Measurements from ENCODE around the gene METRN. TPM values are rescaled to one million over a fixed set of nuclear protein-coding genes. Genes with fewer than 3 reads are reported as not detected.

The METRN gene
- total RNA-seq, 2 experiments from 2014 or later, result 8.2 to 11.0 TPM

DNA sequence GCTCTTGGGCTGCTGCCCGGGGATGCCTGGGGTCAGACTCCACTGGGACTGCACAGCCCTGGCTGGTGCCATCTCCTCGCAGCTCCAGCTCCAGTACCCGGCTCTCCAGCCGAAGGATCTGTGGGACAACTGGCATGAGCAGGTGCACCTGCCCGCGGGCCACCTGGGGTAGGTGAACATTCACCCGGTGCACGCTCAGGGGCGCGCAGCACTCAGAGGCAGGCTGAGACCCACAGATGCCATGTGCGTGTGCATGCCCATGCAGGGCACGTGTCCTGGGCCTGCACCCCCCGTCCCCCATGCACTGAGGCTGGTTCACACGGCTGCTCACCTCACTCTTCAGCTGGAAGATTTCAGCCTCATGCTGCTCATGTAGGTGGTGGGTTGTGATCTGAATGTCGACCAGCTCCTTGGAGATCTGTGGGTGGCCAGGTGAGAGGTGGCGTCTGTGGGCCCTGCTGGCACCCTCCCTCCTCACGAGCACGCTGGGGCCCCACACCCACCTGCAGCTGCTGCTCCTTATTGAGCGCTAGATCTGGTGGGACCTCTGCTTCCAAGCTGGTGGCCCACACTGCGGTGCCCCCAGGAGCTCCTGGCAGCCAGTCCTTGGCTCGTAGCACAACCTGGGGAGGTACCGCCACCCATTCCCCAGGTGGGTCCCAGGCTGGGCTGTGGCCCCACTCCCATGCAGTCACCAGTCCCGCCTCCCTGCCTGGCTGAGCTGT is 10.7 kb downstream of the METRN start:
- CTCF ChIA-PET, result interaction anchor here (0.8 to 2.5 kb wide), 3 partner anchors 9 to 16 kb away, joined by 3 to 14 read pairs (median 6); partner anchors contain the start of gene CIAO3
- DNase-seq, result no peak
- H3K27me3 Mint-ChIP-seq (ENCODE audit: low read depth), result no peaks in the 10 kb centered on the region
- no peaks in the 10 kb centered on the region for H3K36me3 Mint-ChIP-seq (ENCODE audit: low read depth)
- no peaks in the 10 kb centered on the region for H3K9me3 Mint-ChIP-seq
- H3K27ac Mint-ChIP-seq, result no peak overlapping the region
- peaks cover 4% of the 10 kb centered on the region for H3K4me1 Mint-ChIP-seq (ENCODE audit: low read depth)
- intact Hi-C loops (cut with micrococcal nuclease), result no loop called here
- peak overlapping the region; percentile 12 for H3K4me3 Mint-ChIP-seq

DNA sequence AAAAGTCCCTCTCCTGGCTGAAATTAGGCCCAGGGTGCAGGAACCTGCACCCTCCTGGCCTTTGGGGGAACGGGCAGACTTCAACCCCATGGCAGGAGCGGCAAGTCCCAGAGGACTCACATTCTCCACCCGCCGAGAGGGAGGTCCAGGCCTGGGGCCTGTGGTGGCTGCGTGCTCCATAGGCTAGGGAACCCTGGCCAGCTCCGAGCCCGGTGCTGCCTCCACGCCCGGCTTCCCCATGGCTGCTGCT is 11.2 kb downstream of the METRN start:
- Mint-ChIP-seq H3K27me3 (ENCODE audit: low read depth) (no peaks in the 10 kb centered on the region), H3K4me1 (ENCODE audit: low read depth) (peaks cover 4% of the 10 kb centered on the region), H3K4me3 (peak overlapping the region; percentile 64), H3K27ac (no peak overlapping the region), H3K9me3 (no peaks in the 10 kb centered on the region), H3K36me3 (ENCODE audit: low read depth) (no peaks in the 10 kb centered on the region)
- intact Hi-C loops (cut with micrococcal nuclease), result no loop called here
- CTCF ChIA-PET, result interaction anchor here (0.8 to 2.5 kb wide), 3 partner anchors 10 to 16 kb away, joined by 3 to 14 read pairs (median 3); no protein-coding TSS in a partner anchor
- DNase-seq, result no peak

DNA sequence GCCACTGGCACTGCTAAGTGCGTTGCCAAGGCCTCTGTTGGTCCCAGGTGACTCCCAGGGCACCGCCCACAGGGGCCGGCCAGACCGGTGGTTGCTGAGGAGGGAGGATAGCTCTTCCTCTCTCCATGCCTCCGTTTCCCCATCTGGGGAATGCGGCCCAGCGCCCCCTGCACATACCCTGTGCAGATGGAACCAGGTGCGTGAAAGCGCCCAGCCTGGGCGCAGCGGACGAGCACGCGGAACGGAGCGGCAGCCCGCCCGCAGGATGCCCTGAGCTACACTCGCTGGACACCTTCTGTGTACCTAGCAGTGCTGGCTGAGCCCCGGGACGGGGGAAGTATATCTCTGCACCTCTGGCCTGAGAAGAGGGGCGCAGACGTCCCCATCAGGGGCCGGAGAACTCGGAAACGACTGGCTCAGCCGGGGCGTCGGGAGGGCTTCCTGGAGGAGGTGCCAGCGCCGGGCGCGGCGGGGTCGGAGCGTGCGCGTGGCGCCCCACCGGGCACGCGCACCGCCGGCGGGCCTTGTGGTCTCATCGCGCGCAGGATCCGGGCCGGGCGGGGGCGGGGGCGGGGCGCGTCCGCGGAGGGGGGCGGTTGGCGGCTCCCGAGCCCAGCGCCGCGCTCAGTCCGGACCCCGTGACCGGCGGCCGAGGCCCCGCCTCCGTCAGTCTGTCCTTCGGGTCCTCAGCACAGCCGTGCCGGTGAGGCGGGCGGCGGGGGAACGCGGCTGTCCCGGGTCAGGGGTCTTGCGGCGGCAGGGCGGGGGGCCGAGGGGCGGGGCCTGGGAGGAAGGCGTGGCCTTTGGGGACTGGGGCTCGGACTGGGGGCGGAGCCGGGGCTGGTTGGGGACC is 11.7 kb downstream of the METRN start, which contains the start of the genes CCDC78 and HAGHL:
CCDC78 (minus strand) TSS at position 6 of the 853 bp plus-strand sequence. CDS start 76 bp downstream, outside the sequence.
HAGHL (plus strand) TSS at position 669 of the 853 bp plus-strand sequence. CDS start 404 bp downstream, outside the sequence.
- intact Hi-C loops (cut with micrococcal nuclease), result no loop called here
- peaks cover 4% of the 10 kb centered on the region for H3K4me1 Mint-ChIP-seq (ENCODE audit: low read depth)
- no peaks in the 10 kb centered on the region for H3K27me3 Mint-ChIP-seq (ENCODE audit: low read depth)
- no peaks in the 10 kb centered on the region for H3K36me3 Mint-ChIP-seq (ENCODE audit: low read depth)
- no peak within 1 kb of the TSS for H3K27ac Mint-ChIP-seq
- no peaks in the 10 kb centered on the region for H3K9me3 Mint-ChIP-seq
- CTCF ChIA-PET, result interaction anchor here (0.8 to 2.5 kb wide), 4 partner anchors 9 to 15 kb away, joined by 3 to 14 read pairs (median 3); no protein-coding TSS in a partner anchor
- peak within 1 kb of the TSS; percentile 64 for H3K4me3 Mint-ChIP-seq
- peak; percentile 50 for DNase-seq

DNA sequence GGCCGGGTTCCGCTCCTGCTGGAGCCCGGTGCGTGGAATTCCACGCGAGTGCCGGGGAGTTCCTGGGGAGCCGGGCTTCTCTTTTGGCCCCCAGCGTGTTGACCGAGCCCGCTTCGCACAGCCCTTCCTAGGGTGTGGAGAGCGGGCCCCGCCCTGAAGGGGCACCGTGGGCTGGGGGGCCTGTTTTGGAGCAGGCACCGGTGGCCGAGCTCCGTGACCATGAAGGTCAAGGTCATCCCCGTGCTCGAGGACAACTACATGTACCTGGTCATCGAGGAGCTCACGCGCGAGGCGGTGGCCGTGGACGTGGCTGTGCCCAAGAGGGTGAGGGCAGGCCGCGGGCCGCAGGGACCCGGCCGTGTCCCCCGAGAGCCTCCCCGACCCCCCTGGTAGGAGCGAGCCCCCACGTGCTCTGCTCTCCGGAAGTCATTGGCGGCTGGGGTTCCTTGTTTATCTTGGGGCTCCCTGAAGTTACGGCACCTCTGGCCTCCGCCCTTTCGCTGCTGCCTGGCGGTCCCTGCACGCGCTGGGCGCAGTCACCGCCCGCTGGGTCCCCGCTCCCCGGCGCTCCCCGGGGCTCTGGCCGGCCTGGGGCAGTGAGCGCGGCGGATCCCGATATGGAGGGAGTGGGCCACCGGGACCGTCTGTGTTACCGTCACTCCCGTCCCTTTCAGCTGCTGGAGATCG is 12.5 kb downstream of the METRN start:
- CTCF ChIA-PET, result interaction anchor here (1.2 to 1.5 kb wide), 2 partner anchors 8 to 14 kb away, joined by 3 read pairs; no protein-coding TSS in a partner anchor
- Mint-ChIP-seq H3K27me3 (ENCODE audit: low read depth) (no peaks in the 10 kb centered on the region), H3K4me1 (ENCODE audit: low read depth) (peaks cover 4% of the 10 kb centered on the region), H3K9me3 (no peaks in the 10 kb centered on the region), H3K36me3 (ENCODE audit: low read depth) (no peaks in the 10 kb centered on the region), H3K27ac (no peak overlapping the region), H3K4me3 (peak overlapping the region; percentile 57)
- intact Hi-C loops (cut with micrococcal nuclease), result no loop called here
- peak; percentile 37 for DNase-seq

DNA sequence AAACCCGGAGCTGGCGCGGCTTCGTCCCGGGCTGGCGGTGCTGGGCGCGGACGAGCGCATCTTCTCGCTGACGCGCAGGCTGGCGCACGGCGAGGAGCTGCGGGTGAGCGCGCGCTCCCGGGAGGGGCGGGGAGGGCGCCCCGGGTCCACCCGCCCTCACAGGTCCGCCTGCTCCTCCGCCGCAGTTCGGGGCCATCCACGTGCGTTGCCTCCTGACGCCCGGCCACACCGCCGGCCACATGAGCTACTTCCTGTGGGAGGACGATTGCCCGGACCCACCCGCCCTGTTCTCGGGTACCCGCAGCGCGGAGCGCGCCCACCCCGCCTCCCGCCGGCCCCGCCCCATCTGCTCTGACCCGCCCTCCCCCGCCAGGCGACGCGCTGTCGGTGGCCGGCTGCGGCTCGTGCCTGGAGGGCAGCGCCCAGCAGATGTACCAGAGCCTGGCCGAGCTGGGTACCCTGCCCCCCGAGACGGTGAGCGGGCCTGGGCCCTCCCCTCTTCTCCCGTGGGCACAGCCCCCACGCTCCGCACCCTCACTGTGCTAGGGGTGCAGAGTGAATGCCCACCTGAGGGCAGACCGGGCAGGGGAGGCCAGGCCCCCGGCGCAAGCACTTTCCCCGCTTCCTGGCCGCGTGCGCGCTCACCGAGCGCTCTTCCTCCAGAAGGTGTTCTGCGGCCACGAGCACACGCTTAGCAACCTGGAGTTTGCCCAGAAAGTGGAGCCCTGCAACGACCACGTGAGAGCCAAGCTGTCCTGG is 13.4 kb downstream of the METRN start:
- peak; percentile 48 for DNase-seq
- no peaks in the 10 kb centered on the region for H3K9me3 Mint-ChIP-seq
- H3K4me1 Mint-ChIP-seq (ENCODE audit: low read depth), result peaks cover 4% of the 10 kb centered on the region
- no peak overlapping the region for H3K27ac Mint-ChIP-seq
- CTCF ChIA-PET, result no interaction called here
- no peaks in the 10 kb centered on the region for H3K27me3 Mint-ChIP-seq (ENCODE audit: low read depth)
- intact Hi-C loops (cut with micrococcal nuclease), result no loop called here
- H3K4me3 Mint-ChIP-seq, result peak overlapping the region; percentile 42
- H3K36me3 Mint-ChIP-seq (ENCODE audit: low read depth), result peaks cover 2% of the 10 kb centered on the region

DNA sequence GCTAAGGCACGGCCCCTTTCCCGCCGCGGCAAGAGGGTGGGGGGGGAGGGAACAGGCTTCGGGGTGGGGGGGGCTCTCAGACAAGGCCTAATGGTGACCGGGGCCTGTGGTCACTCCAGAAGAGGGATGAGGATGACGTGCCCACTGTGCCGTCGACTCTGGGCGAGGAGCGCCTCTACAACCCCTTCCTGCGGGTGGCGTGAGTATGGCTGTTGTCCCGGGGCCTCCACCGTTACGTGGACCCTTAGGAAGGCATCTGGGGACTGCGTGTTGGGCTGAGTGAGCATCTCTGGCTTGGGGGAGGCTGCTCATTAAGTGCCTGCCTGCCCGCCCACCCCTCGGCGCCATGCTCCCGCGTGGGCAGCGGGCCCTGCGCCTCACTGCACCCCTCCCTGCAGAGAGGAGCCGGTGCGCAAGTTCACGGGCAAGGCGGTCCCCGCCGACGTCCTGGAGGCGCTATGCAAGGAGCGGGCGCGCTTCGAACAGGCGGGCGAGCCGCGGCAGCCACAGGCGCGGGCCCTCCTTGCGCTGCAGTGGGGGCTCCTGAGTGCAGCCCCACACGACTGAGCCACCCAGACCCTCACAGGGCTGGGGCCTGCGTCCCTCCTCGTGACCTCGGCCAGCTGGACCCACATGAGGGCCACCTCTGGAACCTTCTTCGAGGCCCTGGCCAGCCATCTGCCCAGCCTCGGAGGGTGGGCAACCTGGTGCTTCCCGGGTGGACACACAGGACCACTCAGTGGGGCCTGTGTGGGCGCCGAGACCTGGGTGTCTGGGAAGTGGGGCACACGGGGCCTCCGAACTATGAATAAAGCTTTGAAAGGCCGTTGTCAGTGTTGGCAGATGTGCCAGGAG is 14.2 kb downstream of the METRN start:
- Mint-ChIP-seq H3K27ac (no peak overlapping the region), H3K4me3 (peak overlapping the region; percentile 42), H3K27me3 (ENCODE audit: low read depth) (no peaks in the 10 kb centered on the region), H3K4me1 (ENCODE audit: low read depth) (peaks cover 2% of the 10 kb centered on the region), H3K36me3 (ENCODE audit: low read depth) (peaks cover 2% of the 10 kb centered on the region), H3K9me3 (no peaks in the 10 kb centered on the region)
- no peak for DNase-seq
- CTCF ChIA-PET, result interaction anchor here (0.7 kb wide), 1 partner anchor 9 kb away, joined by 3 read pairs; no protein-coding TSS in a partner anchor
- intact Hi-C loops (cut with micrococcal nuclease), result no loop called here

DNA sequence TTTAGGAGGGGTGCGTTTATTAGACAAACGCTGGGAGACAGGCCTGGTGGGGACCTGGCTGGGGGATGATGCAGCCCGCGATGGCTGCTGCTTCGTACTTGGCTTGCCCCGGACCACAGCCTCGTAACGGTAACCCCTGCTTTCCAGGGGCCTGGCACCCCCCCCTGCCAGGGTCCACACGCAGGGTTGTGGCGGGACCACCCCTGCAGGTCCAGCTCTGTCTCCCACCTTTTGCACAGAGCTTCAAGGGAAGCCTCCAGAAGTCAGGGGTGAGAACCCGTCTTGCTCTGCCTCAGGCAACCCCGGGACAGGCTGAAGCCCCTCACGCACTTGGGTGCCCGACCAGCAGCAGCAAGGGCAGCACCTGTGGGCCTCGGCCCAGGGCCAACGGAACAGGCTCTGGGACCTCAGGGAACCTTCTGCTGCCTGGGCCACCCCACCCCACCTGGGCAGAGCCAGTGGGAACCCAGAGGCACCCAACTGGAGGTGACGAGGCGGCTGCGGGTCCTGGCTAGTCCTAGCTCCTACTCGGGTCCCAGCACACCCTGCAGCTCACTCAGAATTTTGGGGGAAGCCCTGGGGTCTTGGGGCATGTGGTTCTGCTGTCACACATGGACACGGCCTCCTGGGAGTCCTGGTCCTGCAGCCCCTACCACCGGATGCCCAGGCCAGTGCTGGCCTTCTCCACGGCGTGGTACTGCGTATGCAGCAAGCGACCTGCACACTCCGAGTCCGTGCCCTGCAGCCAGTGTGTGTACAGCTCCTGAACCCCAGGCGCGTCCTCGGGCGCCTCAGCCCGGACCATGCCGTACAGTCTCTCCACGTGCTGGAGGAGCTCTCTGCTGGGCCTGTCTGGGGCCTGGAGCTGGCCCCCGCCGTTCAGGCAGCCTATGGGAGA is 15.1 kb downstream of the METRN start:
- Mint-ChIP-seq H3K27ac (no peak overlapping the region), H3K36me3 (ENCODE audit: low read depth) (peaks cover 5% of the 10 kb centered on the region), H3K27me3 (ENCODE audit: low read depth) (no peaks in the 10 kb centered on the region), H3K4me1 (ENCODE audit: low read depth) (peaks cover 2% of the 10 kb centered on the region), H3K9me3 (no peaks in the 10 kb centered on the region), H3K4me3 (no peak overlapping the region)
- no peak for DNase-seq
- CTCF ChIA-PET, result interaction anchor here (0.7 to 2.2 kb wide), 2 partner anchors 10 to 18 kb away, joined by 3 to 8 read pairs; no protein-coding TSS in a partner anchor
- intact Hi-C loops (cut with micrococcal nuclease), result no loop called here

DNA sequence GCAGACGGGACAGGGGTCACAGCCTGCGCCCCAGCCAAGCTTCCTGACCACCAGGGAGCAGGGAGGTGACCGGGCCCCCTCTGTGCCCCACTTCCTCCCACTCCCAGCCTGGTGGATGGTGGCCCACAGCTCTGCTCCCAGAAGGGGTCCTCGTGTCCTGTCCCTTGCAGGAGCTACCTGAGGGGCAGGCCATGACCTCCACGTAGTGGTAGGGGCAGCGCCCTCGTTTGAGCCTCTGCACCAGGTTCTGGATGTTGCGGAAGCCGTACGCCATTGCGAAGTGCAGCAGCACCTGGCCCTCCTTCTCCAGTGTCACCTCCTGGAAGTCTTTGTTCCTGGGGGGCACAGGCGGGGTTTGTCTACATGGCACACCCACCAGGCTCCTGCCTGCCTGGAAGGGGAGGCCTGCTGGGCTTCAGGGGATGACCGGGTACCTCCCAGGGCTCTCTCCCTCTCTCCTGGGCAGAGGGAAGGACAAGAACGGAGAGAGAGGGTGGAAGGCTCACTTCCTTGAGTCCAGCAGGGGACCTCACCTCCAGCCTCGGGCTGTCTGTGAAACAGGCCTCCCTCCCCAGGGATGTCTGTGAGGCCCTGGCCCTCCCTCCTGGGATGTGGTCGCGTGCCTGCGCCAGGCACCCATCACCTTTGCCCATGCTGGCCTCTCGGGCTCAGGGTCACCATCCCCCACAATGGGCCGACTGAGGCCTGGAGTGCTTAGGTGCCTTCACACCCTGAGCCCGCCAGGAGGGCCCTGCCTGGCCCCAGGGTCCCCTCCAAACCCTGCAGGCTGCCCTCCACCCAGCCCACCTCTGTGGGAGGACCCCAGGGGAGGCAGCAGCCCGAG is 16.0 kb downstream of the METRN start:
- intact Hi-C loops (cut with micrococcal nuclease), result no loop called here
- Mint-ChIP-seq H3K27me3 (ENCODE audit: low read depth) (no peaks in the 10 kb centered on the region), H3K27ac (no peak overlapping the region), H3K9me3 (no peaks in the 10 kb centered on the region), H3K4me3 (no peak overlapping the region), H3K36me3 (ENCODE audit: low read depth) (peaks cover 5% of the 10 kb centered on the region), H3K4me1 (ENCODE audit: low read depth) (peaks cover 8% of the 10 kb centered on the region)
- CTCF ChIA-PET, result interaction anchor here (2.2 kb wide), 1 partner anchor 19 kb away, joined by 8 read pairs; no protein-coding TSS in a partner anchor
- DNase-seq, result no peak

DNA sequence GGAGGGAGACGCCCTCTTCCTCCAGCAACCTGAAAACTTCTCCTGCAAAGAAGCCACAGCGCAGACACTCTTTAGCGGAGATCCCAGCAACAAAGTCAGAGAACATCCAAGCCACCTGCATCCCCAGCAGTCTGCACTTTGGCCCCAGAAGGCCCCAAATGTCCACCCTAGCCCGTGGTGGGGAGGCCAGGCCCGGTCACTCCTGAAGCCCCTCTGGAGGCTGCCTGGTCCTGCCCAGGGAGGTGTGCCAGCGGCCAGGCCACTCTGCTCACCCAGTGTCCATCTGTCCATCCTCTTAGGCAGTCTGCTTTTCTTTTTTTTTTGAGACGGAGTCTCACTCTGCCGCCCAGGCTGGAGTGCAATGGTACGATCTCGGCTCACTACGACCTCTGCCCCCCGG is 17.4 kb downstream of the METRN start:
- H3K9me3 Mint-ChIP-seq, result no peaks in the 10 kb centered on the region
- CTCF ChIA-PET, result interaction anchor here (0.7 to 2.2 kb wide), 3 partner anchors 8 to 29 kb away, joined by 3 to 8 read pairs (median 3); no protein-coding TSS in a partner anchor
- no peak for DNase-seq
- H3K4me3 Mint-ChIP-seq, result no peak overlapping the region
- H3K27me3 Mint-ChIP-seq (ENCODE audit: low read depth), result no peaks in the 10 kb centered on the region
- no peak overlapping the region for H3K27ac Mint-ChIP-seq
- intact Hi-C loops (cut with micrococcal nuclease), result no loop called here
- peaks cover 10% of the 10 kb centered on the region for H3K4me1 Mint-ChIP-seq (ENCODE audit: low read depth)
- H3K36me3 Mint-ChIP-seq (ENCODE audit: low read depth), result peaks cover 7% of the 10 kb centered on the region

All from activated naive CD4-positive, alpha-beta T cell treated with anti-CD3 and anti-CD28 coated beads for 36 hours (primary cell).